ENCODE data around the gene THNSL1. TPM values are rescaled to one million over a fixed set of nuclear protein-coding genes. Genes with fewer than 3 reads are reported as not detected.

The THNSL1 gene
- total and polyA plus RNA-seq, 2 of the 8 experiments (the other 6 are each of a cell fraction or from before 2014, with no cell fraction given), result 1.4 to 3.1 TPM

Other genes with a start within 250 kb of the THNSL1 start
- 6.6 and 8.0 TPM in 2 replicates for gene PRTFDC1, start 64.0 kb upstream of the THNSL1 start, total RNA-seq (2021; fragmentation: NEBNext Ultra II Directional; extraction: Animal tissue kit (Norgen Biotek cat#: 25700))
- gene PRTFDC1, start 64.0 kb upstream of the THNSL1 start, polyA plus RNA-seq (2011; rRNA removed), result 4.1 and 5.9 TPM in 2 replicates
- not detected in 2 replicates for gene ENKUR, start 454 bp upstream of the THNSL1 start, total RNA-seq (2021; fragmentation: NEBNext Ultra II Directional; extraction: Animal tissue kit (Norgen Biotek cat#: 25700))
- gene ENKUR, start 454 bp upstream of the THNSL1 start, polyA plus RNA-seq (2011; rRNA removed), result not detected in 2 replicates
- gene GPR158, start 158.4 kb downstream of the THNSL1 start, total RNA-seq (2021; fragmentation: NEBNext Ultra II Directional; extraction: Animal tissue kit (Norgen Biotek cat#: 25700)), result 0.78 and 0.86 TPM in 2 replicates
- 0.11 and 0.14 TPM in 2 replicates for gene GPR158, start 158.4 kb downstream of the THNSL1 start, polyA plus RNA-seq (2011; rRNA removed)